ENCODE data around the gene PWP2. TPM values are rescaled to one million over a fixed set of nuclear protein-coding genes. Genes with fewer than 3 reads are reported as not detected.
"Not testable (repeated sequence)": the region's sequence is repeated elsewhere in the genome, so short reads cannot be mapped to it uniquely, and the experiment has no call there.

The PWP2 gene
- 6.0 and 6.3 TPM in 2 replicates for total RNA-seq (2021)
- long read RNA-seq, result 0 reads

- H3K27me3 ChIP-seq (ENCODE audit: insufficient read depth, low read length); H2BK12ac ChIP-seq (ENCODE audit: insufficient read length, low read depth, low read length); H3K27me3 Mint-ChIP-seq (ENCODE audit: low read depth); H3K4me1 ChIP-seq (ENCODE audit: insufficient read depth, low read length); H2AK5ac ChIP-seq (ENCODE audit: insufficient read length, low read length); H2BK20ac ChIP-seq (ENCODE audit: low read depth, low read length, poor library complexity, severe bottlenecking); H3K27ac ChIP-seq (ENCODE audit: insufficient read length, low read depth, low read length); H2BK120ac ChIP-seq (ENCODE audit: low read depth, low read length, poor library complexity, severe bottlenecking); H3K18ac ChIP-seq (ENCODE audit: insufficient read length, low read depth, low read length); H3K23me2 ChIP-seq (ENCODE audit: insufficient read length, low read depth, low read length, poor library complexity, severe bottlenecking); H3K4ac ChIP-seq (ENCODE audit: low read depth, low read length); H4K8ac ChIP-seq (replicated peaks; ENCODE audit: insufficient read length, low read depth, low read length); H3K9me3 Mint-ChIP-seq; H4K5ac ChIP-seq (ENCODE audit: insufficient read length, low read depth, low read length); H3K4me2 ChIP-seq (ENCODE audit: insufficient read depth, insufficient read length, low read length); H3K23ac ChIP-seq (ENCODE audit: insufficient read length, low read depth, low read length); H3K36me3 Mint-ChIP-seq (ENCODE audit: insufficient read depth in 1 of 3, low read depth in 3 of 3); H2AFZ ChIP-seq (ENCODE audit: low read length); H3K56ac ChIP-seq (ENCODE audit: insufficient read length, low read depth, low read length); H4K20me1 ChIP-seq (ENCODE audit: control insufficient read depth, insufficient read depth, insufficient read length); H3T11ph ChIP-seq (ENCODE audit: low read length); H2BK15ac ChIP-seq (ENCODE audit: low read depth, low read length); DNase-seq; H3K27ac Mint-ChIP-seq; H3K4me1 Mint-ChIP-seq; H3K14ac ChIP-seq (ENCODE audit: insufficient read depth, low read length); H3K79me1 ChIP-seq (ENCODE audit: insufficient read depth, low read depth, low read length, poor library complexity, severe bottlenecking); H3K9me3 ChIP-seq (ENCODE audit: control insufficient read depth, low read depth, low read length); H4K91ac ChIP-seq (ENCODE audit: insufficient read length, low read depth, low read length); H2BK5ac ChIP-seq (ENCODE audit: insufficient read length, low read length); H3K79me2 ChIP-seq (ENCODE audit: insufficient read depth, low read length); H3K9ac ChIP-seq (ENCODE audit: extremely low read depth, insufficient read length, low read length): not testable (repeated sequence)
- WGBS (ENCODE audit: extremely low coverage, insufficient read length, low lambda C conversion rate), result no CpG with 5 or more reads among the region's 66 CpGs
- H3K4me3 Mint-ChIP-seq, result peak within 1 kb of the TSS in 1 of 2 experiments; percentile 41; a peak in 2 of 5 replicates
Measured at GRCh38 chr21:44107026-44107501, at the start of gene PWP2. Gene PWP2, plus strand, starts transcription at chr21:44107399. Its CDS starts 18 bp downstream, at chr21:44107417.

Measured in H9 (cell line).